SK-MEL-5 (cell line): Measurements from ENCODE around the gene ADAM19. TPM values are rescaled to one million over a fixed set of nuclear protein-coding genes. Genes with fewer than 3 reads are reported as not detected.

Experiments
- DNase-seq: peaks from one replicate; pipeline ENCODE4 v3.0.0-alpha.2; 2016; ENCODE audit warnings: low read depth, low spot score
- in situ Hi-C: cut with HindIII; loops from 2 replicates; pipeline ENCODE4 v1.10.0; 2016; ENCODE audit warnings: low sequenced_read_pairs, high pct_unique_total_duplicates, low pct_unique_long_range_greater_than_20kb
- total RNA-seq: library from RNA; depleted of rRNA; stranded (reverse); fragments of >200 nt; shearing (Covaris generic); gene quantifications from 2 replicates; pipeline ENCODE4 v1.2.3, GENCODE V29; 2014

ADAM19 gene
- total RNA-seq, 1 experiment from 2014 or later = 1.4 TPM

- DNase-seq = no peak
- in situ Hi-C loops = no loop called here
Measured at GRCh38 chr5:157468293-157468965, 107.1 kb downstream of the ADAM19 start.

GRCh38 chr5:157464519-157465171 is 110.9 kb downstream of the ADAM19 start:
- DNase-seq = peak; percentile 38
- in situ Hi-C loops = no loop called here

- DNase-seq = peak; percentile 45
- in situ Hi-C loops = no loop called here
Measured at GRCh38 chr5:157463621-157464518, 111.7 kb downstream of the ADAM19 start.

GRCh38 chr5:157463081-157463480 is 112.5 kb downstream of the ADAM19 start:
- in situ Hi-C loops = no loop called here
- DNase-seq = peak; percentile 16

- DNase-seq = no peak
- in situ Hi-C loops = no loop called here
Measured at GRCh38 chr5:157460921-157461792, 114.4 kb downstream of the ADAM19 start.

- no peak for DNase-seq
- in situ Hi-C loops = no loop called here
Measured at GRCh38 chr5:157459715-157460599, 115.6 kb downstream of the ADAM19 start, which contains the start of gene NIPAL4. NIPAL4 (plus strand) TSS chr5:157460213; CDS start chr5:157460321, 108 bp downstream.

- DNase-seq = no peak
- in situ Hi-C loops = no loop called here
Measured at GRCh38 chr5:157458835-157459234, 116.7 kb downstream of the ADAM19 start.

GRCh38 chr5:157457391-157457790 is 118.2 kb downstream of the ADAM19 start:
- DNase-seq = no peak
- in situ Hi-C loops = no loop called here

GRCh38 chr5:157456301-157456700 is 119.3 kb downstream of the ADAM19 start:
- peak; percentile 87 for DNase-seq
- in situ Hi-C loops = no loop called here

- DNase-seq = no peak
- in situ Hi-C loops = no loop called here
Measured at GRCh38 chr5:157455057-157455456, 120.5 kb downstream of the ADAM19 start.

- in situ Hi-C loops = no loop called here
- no peak for DNase-seq
Measured at GRCh38 chr5:157454273-157454672, 121.3 kb downstream of the ADAM19 start.

- DNase-seq = peak; percentile 20
- in situ Hi-C loops = no loop called here
Measured at GRCh38 chr5:157451806-157452205, 123.8 kb downstream of the ADAM19 start.

GRCh38 chr5:157450024-157450423 is 125.6 kb downstream of the ADAM19 start:
- no peak for DNase-seq
- in situ Hi-C loops = no loop called here

- in situ Hi-C loops = no loop called here
- no peak for DNase-seq
Measured at GRCh38 chr5:157449011-157449723, 126.4 kb downstream of the ADAM19 start.

- DNase-seq = no peak
- in situ Hi-C loops = no loop called here
Measured at GRCh38 chr5:157447201-157447637, 128.4 kb downstream of the ADAM19 start.

- in situ Hi-C loops = no loop called here
- no peak for DNase-seq
Measured at GRCh38 chr5:157446412-157446935, 129.1 kb downstream of the ADAM19 start.
